Stimulated activated memory B cell treated with anti-CD40 and anti-IgM and Interleukin-4, amounts not matched to agents 10 μg/mL and 1 μg/mL and 100 μg/mL, for 72 hours (primary cell): ENCODE data around the gene LSM4.

Experiments
- ATAC-seq: fragments of 150-1000 bp; cut with Tn5 transposase; 2 replicates; pipeline ENCODE4 v1.10.0; 2021
- H3K27ac Mint-ChIP-seq: one replicate; pipeline ENCODE4 v1.8.0; 2022; ENCODE audit warnings: mild to moderate bottlenecking, mixed read lengths
- H3K27me3 Mint-ChIP-seq: one replicate; pipeline ENCODE4 v1.8.0; 2022; ENCODE audit warnings: mixed read lengths
- H3K36me3 Mint-ChIP-seq: one replicate; pipeline ENCODE4 v1.8.0; 2022; ENCODE audit warnings: mixed read lengths
- H3K4me1 Mint-ChIP-seq: one replicate; pipeline ENCODE4 v1.8.0; 2022; ENCODE audit warnings: mixed read lengths
- H3K4me3 Mint-ChIP-seq: one replicate; pipeline ENCODE4 v1.8.0; 2022; ENCODE audit warnings: mild to moderate bottlenecking, moderate library complexity, mixed read lengths
- H3K9me3 Mint-ChIP-seq: one replicate; pipeline ENCODE4 v1.8.0; 2022; ENCODE audit warnings: mixed read lengths

The LSM4 gene

DNA sequence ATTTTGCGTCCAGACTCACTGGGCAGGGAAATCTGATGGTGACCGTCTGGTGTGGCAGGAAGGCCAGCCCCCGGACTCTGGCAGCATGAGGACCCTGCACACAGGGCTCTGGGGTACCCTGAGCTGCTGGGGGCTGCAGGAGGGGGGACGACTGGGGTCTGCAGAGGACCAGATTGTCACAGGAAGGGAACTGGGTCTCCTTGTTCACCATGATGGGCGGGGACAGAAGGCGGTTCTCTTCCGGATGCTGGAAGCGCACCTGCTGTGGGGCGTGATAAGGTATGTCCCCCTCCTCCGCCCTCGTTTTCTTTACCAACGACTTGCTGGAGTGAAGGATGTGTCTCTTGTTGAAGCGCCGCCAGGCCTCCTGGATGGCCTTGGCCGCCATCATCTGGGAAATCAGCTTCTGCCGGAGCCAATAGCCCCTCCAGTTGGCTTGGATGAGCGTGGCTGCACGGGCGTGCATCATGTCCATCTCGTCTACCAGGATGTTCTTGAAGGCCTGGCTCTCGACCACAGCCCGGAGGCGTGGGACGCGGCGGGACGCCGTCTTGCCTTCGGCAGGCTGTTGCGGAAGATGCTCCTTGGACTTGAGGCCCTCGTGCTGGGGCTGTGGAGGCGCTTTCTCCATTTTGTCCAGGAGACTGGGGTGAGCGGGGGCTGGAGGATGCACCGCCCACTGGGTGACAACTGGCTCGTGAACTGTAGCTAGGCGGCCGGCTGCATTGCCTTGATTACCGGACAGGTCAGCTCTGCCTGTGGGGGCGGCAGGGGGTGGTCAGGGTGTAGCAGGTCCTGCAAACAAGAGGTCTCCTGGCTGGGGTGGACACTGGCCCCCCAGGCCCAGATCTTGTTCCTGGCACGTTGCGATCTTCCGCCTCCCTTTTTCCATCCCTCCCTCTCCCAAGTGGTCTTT lies 55.8 kb downstream of the LSM4 start:
- H3K4me1 Mint-ChIP-seq = peaks cover 10% of the 10 kb centered on the region
- no peak for ATAC-seq
- peaks cover 43% of the 10 kb centered on the region for H3K36me3 Mint-ChIP-seq
- H3K9me3 Mint-ChIP-seq = no peaks in the 10 kb centered on the region
- H3K4me3 Mint-ChIP-seq = no peak overlapping the region
- no peak overlapping the region for H3K27ac Mint-ChIP-seq
- H3K27me3 Mint-ChIP-seq = no peaks in the 10 kb centered on the region

GRCh38 chr19:18265582-18265981 lies 57.3 kb downstream of the LSM4 start:
- Mint-ChIP-seq H3K4me1 (peaks cover 9% of the 10 kb centered on the region), H3K9me3 (no peaks in the 10 kb centered on the region), H3K36me3 (peaks cover 43% of the 10 kb centered on the region), H3K4me3 (no peak overlapping the region), H3K27me3 (no peaks in the 10 kb centered on the region), H3K27ac (no peak overlapping the region)
- no peak for ATAC-seq

DNA sequence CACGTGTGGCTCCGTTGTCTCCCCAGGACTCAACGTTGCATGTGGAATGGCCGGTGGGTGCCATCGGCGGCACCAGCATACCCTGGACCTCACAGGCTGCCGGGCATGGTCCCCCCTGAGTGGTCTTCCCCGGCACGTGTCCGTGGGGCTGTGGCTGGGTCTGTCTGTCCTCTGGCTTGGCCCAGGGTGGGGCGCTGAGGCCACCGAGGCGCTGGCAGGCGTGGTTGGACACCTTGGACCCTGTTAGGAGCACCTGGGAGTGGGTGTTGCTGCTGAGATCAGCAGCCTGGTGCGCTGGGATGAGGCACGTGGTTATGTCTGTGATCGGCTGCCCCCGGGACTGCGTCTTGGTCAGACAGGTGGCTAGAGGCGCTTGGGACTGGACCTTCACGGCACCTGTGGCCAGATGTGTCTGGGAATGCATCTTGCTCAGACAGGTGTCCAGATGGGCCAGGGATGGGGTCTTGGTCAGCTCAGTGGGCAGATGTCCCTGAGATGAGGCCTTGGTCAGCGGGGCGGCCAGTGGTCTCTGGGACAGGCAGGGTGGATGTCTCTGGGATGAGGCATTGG lies 57.8 kb downstream of the LSM4 start:
- H3K9me3 Mint-ChIP-seq = no peaks in the 10 kb centered on the region
- no peak overlapping the region for H3K27ac Mint-ChIP-seq
- peaks cover 9% of the 10 kb centered on the region for H3K4me1 Mint-ChIP-seq
- peaks cover 43% of the 10 kb centered on the region for H3K36me3 Mint-ChIP-seq
- no peak overlapping the region for H3K4me3 Mint-ChIP-seq
- H3K27me3 Mint-ChIP-seq = no peaks in the 10 kb centered on the region
- no peak for ATAC-seq

DNA sequence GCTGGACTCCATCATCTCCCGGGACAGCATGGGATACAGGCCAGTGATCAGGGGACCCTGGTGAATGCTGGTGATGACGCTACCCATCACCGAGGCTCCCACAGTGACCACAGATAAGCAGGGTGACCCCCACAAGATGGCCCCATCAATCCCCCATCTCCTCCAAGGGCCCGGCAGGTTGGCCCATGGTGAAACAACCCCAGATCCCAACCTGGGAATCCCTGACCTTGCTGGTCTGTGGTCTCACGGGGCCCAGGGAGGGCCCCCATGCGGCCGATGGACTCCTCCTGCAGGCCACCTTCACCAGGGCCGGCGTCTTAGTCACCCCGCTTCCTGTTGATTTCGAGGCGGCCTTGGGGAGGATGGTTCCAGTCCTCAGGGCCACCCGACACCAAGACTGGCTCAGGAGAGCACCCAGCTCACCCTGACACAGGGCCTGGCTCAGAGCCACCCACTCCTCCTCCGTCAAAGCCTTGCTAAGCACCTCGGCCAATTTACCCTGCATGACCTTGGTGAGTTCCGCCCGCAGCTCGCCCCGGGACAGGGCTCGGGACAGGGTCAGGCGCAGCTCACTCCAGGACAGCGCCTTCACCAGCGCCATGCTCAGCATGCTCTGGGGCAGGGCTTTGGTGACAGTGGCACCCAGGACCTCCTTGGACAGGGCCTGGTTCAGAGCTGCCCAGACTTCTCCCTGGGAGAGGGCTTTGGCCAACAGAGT lies 58.6 kb downstream of the LSM4 start:
- Mint-ChIP-seq H3K9me3 (no peaks in the 10 kb centered on the region), H3K4me3 (no peak overlapping the region), H3K27ac (no peak overlapping the region), H3K27me3 (no peaks in the 10 kb centered on the region), H3K36me3 (peaks cover 41% of the 10 kb centered on the region), H3K4me1 (peaks cover 9% of the 10 kb centered on the region)
- no peak for ATAC-seq

DNA sequence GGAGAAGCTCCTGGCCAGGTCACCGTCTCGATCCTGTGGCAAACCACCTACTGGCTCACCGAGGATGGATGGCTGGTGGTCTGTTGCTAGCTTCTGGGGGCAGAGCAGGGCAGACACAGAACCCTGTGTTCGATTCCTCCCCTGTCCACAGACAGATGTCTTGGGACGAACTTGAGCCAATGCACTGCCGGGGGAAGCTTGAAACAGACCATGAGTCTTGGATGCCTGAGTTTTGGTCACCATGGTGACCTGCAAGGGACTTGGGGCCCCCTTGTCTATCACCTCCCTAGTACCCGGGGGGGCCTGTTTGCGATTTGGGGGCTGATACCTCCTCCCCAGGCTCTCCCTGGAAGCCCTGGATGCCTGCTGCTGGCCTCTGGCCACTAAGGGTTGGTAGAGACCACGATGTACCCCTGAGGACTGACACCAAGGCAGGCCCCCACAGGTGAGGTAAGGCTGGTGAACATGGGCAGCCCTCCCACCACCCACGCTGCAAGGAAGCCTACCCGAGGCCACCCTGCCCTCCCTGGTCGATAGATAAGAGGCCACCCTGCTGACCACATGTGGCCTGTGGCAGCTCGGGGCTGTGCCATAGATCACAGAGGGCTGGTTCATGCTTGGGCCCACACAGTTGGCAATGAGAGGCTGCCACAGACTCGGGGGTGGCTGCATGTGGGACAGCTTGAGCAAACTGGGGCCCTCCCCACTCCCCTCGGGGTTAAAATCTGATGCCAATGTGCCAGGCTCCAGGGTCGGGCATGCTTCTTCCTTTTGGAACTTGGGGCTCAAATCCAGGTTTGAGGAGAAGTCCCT lies 59.3 kb downstream of the LSM4 start:
- no peak overlapping the region for H3K27ac Mint-ChIP-seq
- H3K27me3 Mint-ChIP-seq = no peaks in the 10 kb centered on the region
- no peak overlapping the region for H3K4me3 Mint-ChIP-seq
- H3K9me3 Mint-ChIP-seq = no peaks in the 10 kb centered on the region
- peaks cover 34% of the 10 kb centered on the region for H3K36me3 Mint-ChIP-seq
- no peak for ATAC-seq
- peaks cover 9% of the 10 kb centered on the region for H3K4me1 Mint-ChIP-seq

- Mint-ChIP-seq H3K9me3 (no peaks in the 10 kb centered on the region), H3K27me3 (no peaks in the 10 kb centered on the region), H3K27ac (no peak overlapping the region), H3K4me3 (no peak overlapping the region), H3K36me3 (peaks cover 28% of the 10 kb centered on the region), H3K4me1 (peaks cover 9% of the 10 kb centered on the region)
- no peak for ATAC-seq
These were observed 60.0 kb downstream of the LSM4 start for GRCh38 chr19:18262917-18263316.

- peaks cover 25% of the 10 kb centered on the region for H3K36me3 Mint-ChIP-seq
- no peak for ATAC-seq
- H3K9me3 Mint-ChIP-seq = no peaks in the 10 kb centered on the region
- H3K27ac Mint-ChIP-seq = no peak overlapping the region
- H3K4me1 Mint-ChIP-seq = peaks cover 9% of the 10 kb centered on the region
- H3K4me3 Mint-ChIP-seq = no peak overlapping the region
- H3K27me3 Mint-ChIP-seq = no peaks in the 10 kb centered on the region
These were observed 60.7 kb downstream of the LSM4 start for GRCh38 chr19:18262144-18262543.

GRCh38 chr19:18261474-18261873 lies 61.4 kb downstream of the LSM4 start:
- peaks cover 8% of the 10 kb centered on the region for H3K4me1 Mint-ChIP-seq
- ATAC-seq = no peak
- H3K9me3 Mint-ChIP-seq = no peaks in the 10 kb centered on the region
- H3K36me3 Mint-ChIP-seq = peaks cover 18% of the 10 kb centered on the region
- H3K4me3 Mint-ChIP-seq = no peak overlapping the region
- no peak overlapping the region for H3K27ac Mint-ChIP-seq
- no peaks in the 10 kb centered on the region for H3K27me3 Mint-ChIP-seq

- Mint-ChIP-seq H3K27me3 (no peaks in the 10 kb centered on the region), H3K36me3 (peaks cover 5% of the 10 kb centered on the region), H3K4me3 (no peak overlapping the region), H3K9me3 (no peaks in the 10 kb centered on the region), H3K27ac (no peak overlapping the region), H3K4me1 (peaks cover 10% of the 10 kb centered on the region)
- no peak for ATAC-seq
These were observed 63.0 kb downstream of the LSM4 start for GRCh38 chr19:18259893-18260292.

DNA sequence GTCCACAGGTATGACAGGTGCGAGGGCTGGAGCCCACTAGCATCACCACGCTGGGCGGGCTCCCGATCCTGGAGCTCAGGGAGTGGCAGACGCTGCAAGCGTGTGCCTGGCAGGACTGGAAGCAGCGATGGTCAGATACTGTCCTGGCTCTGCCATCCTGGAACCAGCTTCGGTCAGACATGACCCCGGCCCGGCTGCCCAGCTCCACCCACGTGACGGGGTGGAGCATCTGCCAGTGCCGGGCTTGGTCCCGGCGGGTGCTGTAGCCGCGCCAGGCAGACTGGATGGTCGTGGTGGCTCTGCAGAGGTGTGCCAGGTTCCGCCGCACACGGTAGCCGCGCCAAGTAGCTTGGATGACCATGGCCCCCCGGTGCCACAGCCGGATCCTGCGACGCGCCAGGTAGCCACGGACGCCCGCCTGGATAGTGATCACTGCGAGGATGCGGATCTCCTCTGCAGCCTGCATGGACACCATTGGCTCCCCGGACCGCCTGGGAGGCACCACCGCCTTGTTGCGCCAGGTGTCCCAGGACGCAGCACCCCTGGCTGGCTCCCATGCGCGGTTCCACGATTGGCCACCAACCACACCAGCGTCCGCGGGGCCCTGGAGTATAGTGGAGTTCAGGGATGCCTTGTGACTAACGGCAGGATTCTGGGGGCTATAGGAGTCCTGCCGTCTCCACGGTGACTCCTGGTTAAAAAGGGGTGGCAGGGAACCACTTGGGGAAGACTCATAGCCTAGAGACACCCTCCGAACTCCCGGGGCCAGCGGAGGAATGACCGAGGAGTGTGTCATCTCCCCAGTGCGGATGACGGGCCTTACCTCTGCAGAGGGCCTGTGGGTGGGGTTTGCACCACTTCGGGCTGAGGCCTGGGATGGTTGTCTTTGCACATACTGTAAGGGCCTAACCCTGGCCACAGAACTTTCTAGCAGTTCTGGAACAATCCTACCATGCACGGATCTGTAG lies 65.1 kb downstream of the LSM4 start:
- peaks cover 1% of the 10 kb centered on the region for H3K27me3 Mint-ChIP-seq
- no peaks in the 10 kb centered on the region for H3K9me3 Mint-ChIP-seq
- no peak overlapping the region for H3K27ac Mint-ChIP-seq
- no peaks in the 10 kb centered on the region for H3K36me3 Mint-ChIP-seq
- no peak for ATAC-seq
- peaks cover 28% of the 10 kb centered on the region for H3K4me1 Mint-ChIP-seq
- H3K4me3 Mint-ChIP-seq = no peak overlapping the region
